NCI-H1436 treated with DMSO at 0.1 percent for 48 hours (cell line): ENCODE results near the gene AFM.
"Not testable (repeated sequence)": the region's sequence is repeated elsewhere in the genome, so short reads cannot be mapped to it uniquely, and the experiment has no call there.

Source experiments
- DNase-seq: peaks from one replicate; lab custom pipeline; 2025; lab: John Stamatoyannopoulos, UW

Gene AFM

GRCh38 chr4:73505567-73505966, 24.0 kb downstream of the AFM start:
- DNase-seq, result no peak

DNA sequence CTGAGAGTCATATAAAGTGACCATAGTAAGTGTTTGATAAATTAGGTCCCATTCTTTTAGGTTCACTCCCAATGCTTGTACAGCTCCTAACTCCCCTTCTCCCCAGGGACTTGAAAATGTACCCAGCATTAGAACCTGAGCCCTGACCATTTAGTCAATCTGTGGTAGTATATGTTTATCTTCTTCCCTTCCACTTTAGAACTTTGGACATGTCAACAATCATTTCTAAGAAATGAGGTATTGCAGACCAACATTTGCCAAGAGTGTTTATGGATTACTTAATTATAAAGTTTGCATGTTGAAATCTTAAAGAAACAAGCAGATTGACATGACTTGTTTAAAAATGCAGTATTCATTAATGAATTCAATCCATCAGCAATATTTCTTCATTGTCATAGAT, 26.0 kb downstream of the AFM start:
- no peak for DNase-seq

GRCh38 chr4:73508651-73509050, 27.1 kb downstream of the AFM start:
- no peak for DNase-seq

- no peak for DNase-seq
Observed at GRCh38 chr4:73518340-73518739, 36.8 kb downstream of the AFM start.

DNA sequence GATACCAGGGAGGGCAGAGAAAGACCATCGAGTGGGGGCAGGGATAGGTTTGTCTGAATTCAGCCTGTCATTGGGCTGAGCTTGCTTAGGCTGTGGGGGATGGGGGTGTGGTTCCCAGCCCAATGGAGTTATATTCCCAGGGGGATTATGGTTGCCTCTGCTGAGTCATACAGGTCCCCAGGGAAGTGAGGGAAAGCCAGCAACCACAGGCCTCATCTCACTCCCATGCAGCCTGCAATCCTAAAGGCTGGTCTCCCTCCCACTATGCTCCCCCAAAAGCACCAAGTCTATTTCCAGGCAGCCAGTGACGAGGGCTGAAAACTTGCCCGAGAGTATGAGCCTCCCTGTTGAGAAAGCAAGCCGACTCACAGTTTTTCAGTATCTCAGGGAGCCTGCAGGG, 39.3 kb downstream of the AFM start:
- DNase-seq, result peak; percentile 90

GRCh38 chr4:73523126-73523525, 41.6 kb downstream of the AFM start:
- peak; percentile 31 for DNase-seq

DNA sequence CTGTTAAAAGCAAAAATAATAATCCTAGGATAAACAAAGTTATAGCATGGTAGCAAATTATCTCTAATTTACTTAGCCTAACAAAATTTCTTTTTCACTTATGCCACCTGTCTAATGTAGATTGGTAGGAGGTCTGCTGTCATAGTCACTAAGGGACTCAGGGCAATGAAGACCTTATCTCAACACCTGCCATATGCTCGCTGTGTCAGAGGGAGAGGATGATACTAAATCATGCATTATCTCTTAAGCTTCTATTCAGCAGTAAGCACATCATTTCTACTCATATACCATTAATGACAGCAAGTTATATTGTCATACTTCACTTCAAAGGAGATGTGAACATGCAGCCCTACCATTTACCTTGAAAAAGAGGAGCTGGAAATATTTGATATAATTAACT, 44.1 kb downstream of the AFM start:
- DNase-seq, result no peak

- no peak for DNase-seq
Observed at GRCh38 chr4:73527196-73527595, 45.7 kb downstream of the AFM start.

- DNase-seq, result no peak
Observed at GRCh38 chr4:73528171-73528570, 46.6 kb downstream of the AFM start.

- no peak for DNase-seq
Observed at GRCh38 chr4:73533515-73534422, 52.2 kb downstream of the AFM start.

GRCh38 chr4:73538162-73538561, 56.6 kb downstream of the AFM start:
- DNase-seq, result no peak

DNA sequence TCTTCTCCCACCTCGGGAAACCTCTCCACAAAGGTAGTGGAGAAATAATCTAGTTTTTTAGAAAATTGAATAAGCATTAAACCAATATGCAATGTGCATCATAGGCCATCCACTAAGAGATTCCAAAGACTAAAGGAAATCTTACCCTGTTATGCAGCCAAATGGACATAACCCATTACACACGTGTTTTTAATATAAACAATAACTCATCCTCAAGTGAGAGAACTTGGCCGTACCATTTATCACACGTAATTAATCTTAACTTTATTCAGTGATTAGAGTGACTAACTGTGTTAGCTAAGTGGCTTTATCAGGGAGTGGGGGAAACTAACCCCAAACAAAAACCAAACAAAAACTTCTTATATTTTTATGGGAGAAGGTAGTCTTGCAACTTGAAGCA, 57.8 kb downstream of the AFM start:
- no peak for DNase-seq

DNA sequence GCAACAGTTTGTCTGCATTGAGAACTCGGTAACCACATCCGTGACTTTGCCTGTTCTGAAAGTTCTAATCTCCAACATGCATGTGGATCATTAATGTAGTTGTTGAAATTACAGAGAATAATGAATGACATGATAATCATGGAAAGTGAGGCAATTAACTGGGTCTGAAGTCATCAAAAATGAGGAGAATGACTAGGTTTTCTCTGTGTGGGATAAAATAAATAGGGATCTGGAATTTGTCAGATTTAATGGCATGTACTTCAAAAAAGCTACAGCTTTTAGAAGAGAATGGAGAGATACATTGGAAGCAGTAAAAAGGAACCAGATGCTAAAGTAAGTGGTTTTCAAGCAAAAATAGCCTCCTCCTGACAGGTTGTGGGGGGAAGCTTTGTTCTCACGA, 59.3 kb downstream of the AFM start:
- no peak for DNase-seq

- DNase-seq, result no peak
Observed at GRCh38 chr4:73541251-73541650, 59.7 kb downstream of the AFM start.

DNA sequence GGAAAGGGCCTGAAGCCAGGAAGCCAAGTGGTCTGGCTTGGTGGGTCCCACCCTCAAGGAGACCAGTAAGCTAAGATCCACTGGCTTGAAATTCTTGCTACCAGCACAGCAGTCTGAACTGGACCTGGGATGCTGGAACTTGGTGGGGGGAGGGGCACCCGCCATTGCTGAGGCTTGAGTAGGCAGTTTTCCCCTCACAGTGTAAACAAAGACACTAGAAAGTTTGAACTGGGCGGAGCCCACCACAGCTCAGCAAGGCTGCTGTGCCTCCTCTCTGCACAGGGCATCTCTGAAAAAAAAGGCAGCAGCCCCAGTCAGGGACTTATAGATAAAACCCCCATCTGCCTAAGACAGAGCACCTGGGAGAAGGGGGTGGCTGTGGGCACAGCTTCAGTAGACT, 63.1 kb downstream of the AFM start:
- DNase-seq, result no peak

GRCh38 chr4:73550865-73551264, 69.3 kb downstream of the AFM start:
- DNase-seq, result not testable (repeated sequence)
